ENCODE data around the gene PHACTR2. TPM values are rescaled to one million over a fixed set of nuclear protein-coding genes. Genes with fewer than 3 reads are reported as not detected.
A peak's percentile ranks its signal among the peaks of the same experiment; 100 is the strongest.
"Not testable (repeated sequence)": the region's sequence is repeated elsewhere in the genome, so short reads cannot be mapped to it uniquely, and the experiment has no call there.

Gene PHACTR2
- polyA plus RNA-seq, 10 donors: 26.6 to 48.8 (median 37.5) TPM

DNA sequence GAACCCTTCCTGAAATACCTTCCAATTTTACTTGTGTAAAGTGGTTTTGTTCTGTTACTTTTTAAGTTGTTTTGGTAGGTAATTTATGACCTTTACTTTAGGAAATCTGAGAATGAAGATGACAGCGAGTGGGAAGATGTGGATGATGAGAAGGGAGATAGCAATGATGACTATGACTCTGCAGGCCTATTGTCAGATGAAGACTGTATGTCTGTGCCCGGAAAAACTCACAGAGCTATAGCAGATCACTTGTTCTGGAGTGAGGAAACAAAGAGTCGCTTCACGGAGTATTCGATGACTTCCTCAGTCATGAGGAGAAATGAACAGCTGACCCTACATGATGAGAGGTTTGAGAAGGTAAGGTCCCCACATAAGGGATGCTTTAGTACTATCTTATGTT lies 179.9 kb downstream of the PHACTR2 start:
- DNase-seq: no peak

DNA sequence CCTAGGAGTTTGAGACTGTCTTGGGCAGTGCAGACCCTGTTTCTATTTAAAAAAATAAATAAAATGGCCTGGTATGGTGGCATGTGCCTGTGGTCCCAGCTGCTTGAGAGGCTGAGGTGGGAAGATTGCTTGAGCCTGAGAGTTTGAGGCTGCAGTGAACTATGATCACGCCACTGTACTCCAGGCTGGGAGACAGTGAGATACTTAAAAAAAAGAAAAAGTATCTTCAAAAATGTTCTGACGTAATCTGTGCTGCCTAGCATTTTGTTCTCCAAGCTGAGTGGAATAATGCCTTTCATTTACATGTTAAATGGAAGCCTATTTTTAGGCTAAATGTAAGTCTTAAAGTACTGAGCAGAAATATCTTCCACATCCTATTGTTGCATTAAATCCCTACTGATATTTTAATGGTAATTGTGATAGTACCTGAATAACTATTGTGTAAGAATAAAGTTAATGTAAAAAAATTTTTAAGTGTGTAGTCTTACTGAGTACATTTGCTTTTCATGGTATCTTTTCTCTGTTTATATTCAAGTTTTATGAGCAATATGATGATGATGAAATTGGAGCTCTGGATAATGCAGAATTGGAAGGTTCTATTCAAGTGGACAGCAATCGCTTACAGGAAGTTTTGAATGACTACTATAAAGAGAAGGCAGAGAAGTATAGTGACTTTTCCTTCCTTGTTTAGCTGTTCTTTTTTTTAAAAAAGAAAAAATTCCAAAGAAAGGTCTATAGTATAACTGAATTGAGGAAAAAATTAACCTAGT lies 182.3 kb downstream of the PHACTR2 start:
- DNase-seq: no peak

DNA sequence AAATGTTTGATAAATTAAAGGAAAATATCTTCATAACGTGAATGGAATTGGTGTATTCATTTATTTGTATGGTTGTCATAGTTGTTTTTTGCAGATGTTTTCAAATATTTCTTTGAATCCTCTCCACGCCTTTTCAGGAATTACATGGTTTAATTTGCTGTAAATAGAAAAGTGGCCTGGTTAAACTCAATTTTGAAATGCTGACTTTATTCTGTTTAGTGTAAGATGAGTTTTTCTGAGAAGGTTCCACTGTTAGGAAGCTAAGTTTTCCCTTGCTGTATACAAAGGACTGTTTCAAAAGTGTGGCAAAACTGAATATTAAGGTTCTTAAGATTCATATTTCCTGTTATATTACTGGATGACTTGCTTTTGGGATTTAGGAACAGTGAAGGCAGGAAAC lies 186.0 kb downstream of the PHACTR2 start:
- DNase-seq: peak in 2 of 3 donors; percentile 30 to 44

DNA sequence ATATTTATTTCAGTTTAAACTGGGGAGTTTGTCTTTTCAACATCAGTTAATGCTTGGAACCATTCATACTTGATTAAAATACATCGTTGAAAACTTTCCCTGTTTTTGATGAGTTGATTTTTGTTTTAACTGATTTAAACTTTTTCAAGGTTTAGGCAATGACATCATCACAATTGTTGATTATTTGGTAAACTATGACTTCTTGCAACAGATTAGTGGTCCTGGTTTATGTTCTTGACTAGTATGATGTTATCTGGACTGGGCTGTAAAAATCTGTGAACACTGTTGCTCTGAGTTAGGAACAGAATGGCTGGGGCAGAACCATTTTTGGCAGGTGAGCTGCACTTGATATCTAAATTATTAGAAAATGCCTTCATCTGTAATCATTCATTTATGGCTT lies 186.5 kb downstream of the PHACTR2 start, which contains the start of gene ZC2HC1B:
Gene ZC2HC1B (plus strand): TSS at position 241 of the 400 bp plus-strand sequence. CDS start 66 bp downstream, at position 307.
- no peak for DNase-seq

DNA sequence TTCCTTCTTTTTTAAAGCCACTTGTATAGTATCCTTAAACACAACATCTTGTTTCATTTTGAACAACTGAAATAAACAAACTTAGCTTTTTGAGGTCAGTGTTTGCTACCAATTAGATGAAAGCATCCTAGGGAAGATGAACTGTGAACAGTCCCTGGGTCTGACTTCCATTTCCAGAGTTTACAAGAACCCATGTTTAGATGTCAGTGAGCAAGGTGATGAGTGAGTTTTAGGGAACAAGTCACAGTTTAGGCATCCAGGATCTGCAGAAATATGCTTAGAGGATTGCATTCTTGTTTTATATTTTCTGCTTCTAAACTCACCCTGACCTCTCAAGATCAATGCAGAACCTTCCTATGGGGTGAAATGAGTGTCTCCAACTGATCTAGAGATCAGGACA lies 189.5 kb downstream of the PHACTR2 start:
- no peak for DNase-seq

DNA sequence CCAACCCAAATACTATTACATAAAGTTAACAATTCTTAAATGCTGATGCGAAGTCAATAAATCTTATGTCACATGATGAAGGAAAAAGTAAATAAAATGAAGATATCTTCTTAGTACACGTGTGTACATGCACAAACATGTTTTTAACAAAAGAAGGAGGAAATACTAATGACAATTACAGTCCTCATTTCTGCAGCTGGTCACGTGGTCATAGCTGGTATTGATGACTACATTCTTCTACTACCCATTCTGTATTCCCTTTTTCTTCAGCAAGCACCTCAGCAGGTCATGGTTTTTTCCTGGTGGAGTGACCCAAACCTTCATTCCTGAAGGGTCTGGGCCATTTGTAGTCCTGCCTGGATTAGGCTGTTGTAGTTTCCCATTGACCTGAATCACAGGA lies 191.0 kb downstream of the PHACTR2 start:
- DNase-seq: not testable (repeated sequence)

DNA sequence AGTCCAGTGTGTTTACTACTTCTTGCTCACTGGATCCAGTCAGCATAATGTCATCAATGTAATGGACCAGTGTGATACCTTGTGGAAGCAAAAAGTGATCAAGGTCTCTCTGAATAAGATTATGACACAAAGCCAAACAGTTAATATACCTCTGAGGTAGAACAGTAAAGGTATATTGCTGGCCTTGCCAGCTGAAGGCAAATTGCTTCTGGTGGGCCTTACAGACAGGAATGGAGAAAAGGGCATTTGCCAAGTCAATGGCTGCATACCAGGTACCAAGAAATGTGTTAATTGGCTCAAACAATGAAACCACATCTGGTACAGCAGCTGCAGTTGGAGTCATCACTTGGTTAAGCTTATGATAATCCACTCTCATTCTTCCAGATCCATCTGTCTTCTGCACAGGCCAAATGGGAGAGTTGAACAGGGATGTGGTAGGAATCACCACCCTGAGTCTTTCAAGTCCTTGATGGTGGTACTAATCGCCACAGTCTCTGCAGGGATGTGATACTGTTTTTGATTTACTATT lies 193.5 kb downstream of the PHACTR2 start:
- DNase-seq: peak in 1 of 3 donors; percentile 54

DNA sequence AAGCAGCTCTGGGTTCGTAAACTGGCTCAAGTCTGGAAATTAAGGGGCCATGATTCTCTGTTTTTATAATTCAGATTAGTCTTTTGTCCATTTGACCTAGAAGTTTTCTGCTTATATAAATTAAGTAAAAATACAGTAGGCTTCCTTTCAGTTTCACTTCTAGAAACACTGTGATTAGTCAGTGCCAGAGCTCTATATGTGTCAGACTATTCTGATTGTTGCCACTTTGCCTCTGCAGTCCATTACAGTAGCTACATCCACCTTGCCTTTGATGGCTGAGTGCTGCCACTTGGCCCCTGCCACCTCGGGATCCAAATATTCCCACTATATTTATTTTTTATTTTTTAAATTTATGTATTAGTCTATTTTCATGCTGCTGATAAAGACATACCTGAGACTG lies 194.4 kb downstream of the PHACTR2 start:
- no peak for DNase-seq

DNA sequence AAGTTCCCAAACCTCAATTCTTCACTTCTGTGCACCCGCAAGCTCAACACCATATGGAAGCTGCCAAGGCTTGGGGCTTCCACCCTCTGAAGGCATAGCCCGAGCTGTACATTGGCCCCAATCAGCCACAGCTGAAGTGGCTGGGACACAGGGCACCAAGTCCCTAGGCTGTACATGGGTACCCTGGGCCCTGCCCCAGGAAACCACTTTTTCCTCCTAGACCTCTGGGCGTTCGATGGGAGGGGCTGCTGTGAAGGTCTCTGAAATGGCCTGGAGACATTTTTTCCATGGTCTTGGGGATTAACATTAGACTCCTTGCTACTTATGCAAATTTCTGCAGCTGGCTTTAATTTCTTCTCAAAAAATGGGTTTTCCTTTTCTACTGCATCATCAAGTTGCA lies 195.8 kb downstream of the PHACTR2 start:
- not testable (repeated sequence) for DNase-seq

DNA sequence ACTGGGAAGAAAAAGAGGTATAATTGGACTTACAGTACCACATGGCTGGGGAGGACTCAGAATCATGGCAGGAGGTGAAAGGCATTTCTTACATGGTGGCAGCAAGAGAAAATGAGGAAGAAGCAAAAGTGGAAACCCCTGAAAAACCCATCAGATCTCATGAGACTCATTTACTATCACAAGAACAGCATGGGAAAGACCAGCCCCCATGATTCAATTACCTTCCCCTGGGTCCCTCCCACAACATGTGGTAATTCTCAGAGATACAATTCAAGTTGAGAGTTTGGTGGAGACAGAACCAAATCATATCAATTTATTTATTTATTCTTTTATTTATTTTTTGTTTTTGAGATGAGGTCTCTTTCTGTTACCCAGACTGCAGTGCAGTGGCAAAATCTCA lies 196.7 kb downstream of the PHACTR2 start:
- not testable (repeated sequence) for DNase-seq

DNA sequence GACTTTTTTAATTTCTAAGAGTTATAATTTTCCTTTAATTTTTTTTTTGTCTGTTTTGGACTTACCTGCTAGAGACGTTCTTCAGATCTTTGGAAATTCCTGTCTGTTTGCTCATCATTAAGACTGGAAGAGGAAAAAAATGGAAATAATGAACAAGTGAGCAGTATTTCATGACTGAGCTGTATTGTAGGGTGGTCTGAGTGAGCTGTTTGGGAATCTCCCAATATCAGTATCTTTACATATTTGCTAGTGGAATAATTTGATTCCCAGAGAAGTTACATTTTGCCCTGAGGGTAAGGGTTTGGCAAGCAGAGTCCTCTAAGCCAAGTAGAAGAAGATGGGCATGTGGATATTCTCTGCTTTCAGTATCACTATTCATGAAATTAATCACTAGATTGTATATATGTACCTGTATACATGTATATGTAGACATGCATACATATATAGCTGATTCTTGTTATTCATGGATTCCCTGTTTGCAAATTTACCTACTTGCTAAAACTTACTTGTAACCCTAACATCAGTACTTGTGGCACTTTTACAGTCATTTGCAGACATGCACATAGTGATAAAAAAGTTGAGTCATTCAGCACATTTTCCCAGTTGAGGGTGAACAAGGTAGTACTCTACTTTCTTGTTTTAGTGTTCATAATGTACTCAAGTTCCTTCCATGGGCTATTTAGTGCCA lies 200.0 kb downstream of the PHACTR2 start:
- no peak for DNase-seq

DNA sequence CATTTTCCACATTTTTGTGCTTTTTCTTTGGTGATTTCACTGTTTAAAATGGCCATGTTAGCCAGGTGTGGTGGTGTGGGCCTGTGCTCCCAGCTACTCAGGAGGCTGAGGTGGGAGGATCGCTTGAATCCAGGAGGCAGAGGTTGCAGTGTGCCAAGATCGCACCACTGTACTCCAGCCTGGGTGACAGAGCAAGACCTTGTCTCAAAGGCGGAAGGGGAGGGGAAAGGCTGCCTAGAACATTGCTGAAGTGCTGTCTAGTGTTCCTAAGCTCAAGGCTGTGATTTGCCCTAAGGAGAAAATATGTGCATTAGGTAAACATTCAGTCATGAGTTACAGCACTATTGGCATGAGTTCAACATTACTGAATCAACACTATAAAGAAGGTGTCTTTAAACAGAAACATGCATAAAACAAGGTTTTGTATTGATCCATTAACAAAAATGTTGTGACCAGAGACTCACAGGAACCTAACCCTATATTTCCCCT lies 200.6 kb downstream of the PHACTR2 start:
- DNase-seq: no peak

DNA sequence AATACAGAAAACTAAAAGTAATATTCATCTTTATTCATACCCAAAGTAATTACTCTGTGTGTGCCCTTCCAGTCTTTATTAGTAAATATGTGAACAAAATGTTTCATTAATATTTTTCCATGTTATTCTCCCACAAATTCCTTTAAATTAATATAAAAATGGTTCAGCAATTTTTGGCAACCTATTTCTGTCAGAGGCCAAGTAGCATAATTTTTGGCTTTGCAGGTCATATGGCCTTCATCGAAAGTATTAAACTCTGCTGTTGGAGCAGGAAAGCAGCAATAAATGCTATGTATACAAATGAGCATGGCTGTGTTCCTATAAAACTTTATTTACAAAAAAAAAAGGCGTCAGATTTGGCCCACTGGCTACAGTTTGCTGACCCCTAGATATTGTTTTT lies 202.6 kb downstream of the PHACTR2 start:
- DNase-seq: peak; percentile 45 to 78 (median 59)

Other genes with a start within 250 kb of the PHACTR2 start
- 10 to 100 TPM in 5 of 10 donors, 1 to 10 TPM in 5; 4.9 to 22.7 (median 9.2) TPM for gene ADAT2, start 227.3 kb upstream of the PHACTR2 start, polyA plus RNA-seq (ENCODE audit: insufficient read length in 10 of 10)
- gene PEX3, start 227.2 kb upstream of the PHACTR2 start, polyA plus RNA-seq (ENCODE audit: insufficient read length in 10 of 10): 10 to 100 TPM; 14.1 to 21.1 (median 17.3) TPM
- gene FUCA2, start 166.2 kb upstream of the PHACTR2 start, polyA plus RNA-seq (ENCODE audit: insufficient read length in 10 of 10): 10 to 100 TPM; 22.0 to 37.3 (median 28.3) TPM
- 10 to 100 TPM; 38.3 to 51.5 (median 45.9) TPM for gene LTV1, start 165.4 kb downstream of the PHACTR2 start, polyA plus RNA-seq (ENCODE audit: insufficient read length in 10 of 10)
- gene ZC2HC1B, start 186.5 kb downstream of the PHACTR2 start, polyA plus RNA-seq (ENCODE audit: insufficient read length in 10 of 10): under 1 TPM in 1 of 10 donors, not detected in 9; 0.81 TPM

Data from muscle of back (tissue), 11 donors.